GM19099 (cell line): ENCODE measurements around the gene DDX51.

Experiments used
- POLR2A ChIP-seq: IDR thresholded peaks from 3 replicates; pipeline ENCODE4 v1.6.1; 2011; ENCODE audit warnings: low read depth; ENCODE audit not compliant: insufficient read length; ENCODE audit errors: extremely low read depth

The DDX51 gene

GRCh38 chr12:132155771-132156572 lies 11.9 kb upstream of the DDX51 start:
- no peak for TF ChIP-seq POLR2A

GRCh38 chr12:132154941-132155770 lies 11.0 kb upstream of the DDX51 start:
- TF ChIP-seq POLR2A = no peak

GRCh38 chr12:132154341-132154761 lies 10.2 kb upstream of the DDX51 start:
- TF ChIP-seq POLR2A = no peak

GRCh38 chr12:132153501-132154340 lies 9.6 kb upstream of the DDX51 start:
- no peak for TF ChIP-seq POLR2A

- TF ChIP-seq POLR2A = no peak
Measured at GRCh38 chr12:132152953-132153352, 8.8 kb upstream of the DDX51 start.

- no peak for TF ChIP-seq POLR2A
Measured at GRCh38 chr12:132152411-132152821, 8.3 kb upstream of the DDX51 start.

GRCh38 chr12:132151766-132152410 lies 7.8 kb upstream of the DDX51 start:
- TF ChIP-seq POLR2A = no peak

GRCh38 chr12:132151145-132151765 lies 7.1 kb upstream of the DDX51 start:
- TF ChIP-seq POLR2A = no peak

- TF ChIP-seq POLR2A = no peak
Measured at GRCh38 chr12:132150780-132151144, 6.6 kb upstream of the DDX51 start.

- TF ChIP-seq POLR2A = no peak
Measured at GRCh38 chr12:132148368-132149045, 4.4 kb upstream of the DDX51 start.

- no peak for TF ChIP-seq POLR2A
Measured at GRCh38 chr12:132147423-132148367, 3.6 kb upstream of the DDX51 start.

GRCh38 chr12:132146772-132147422 lies 2.8 kb upstream of the DDX51 start:
- no peak for TF ChIP-seq POLR2A
